NT2/D1 (cell line): ENCODE measurements around the gene PRKAG2.

ENCODE experiments used
- DNase-seq: peaks from one replicate; pipeline ENCODE4 v3.0.0-alpha.2; 2011; ENCODE audit warnings: low read depth, low spot score
- H3K27me3 ChIP-seq: 2 replicates; pipeline ENCODE4 v1.6.0; 2011; ENCODE audit warnings: mild to moderate bottlenecking; ENCODE audit not compliant: insufficient read length, insufficient read depth
- H3K36me3 ChIP-seq: 2 replicates; pipeline ENCODE4 v1.6.1; 2011; ENCODE audit warnings: mild to moderate bottlenecking, low read length, mixed read lengths; ENCODE audit not compliant: insufficient read depth, insufficient read length
- H3K4me1 ChIP-seq: 2 replicates; pipeline ENCODE4 v1.5.1; 2011; ENCODE audit not compliant: insufficient read depth, insufficient read length
- H3K4me3 ChIP-seq: 2 replicates; pipeline ENCODE4 v1.5.1; 2011; ENCODE audit warnings: low read depth; ENCODE audit not compliant: insufficient read length
- H3K9ac ChIP-seq: 2 replicates; pipeline ENCODE4 v1.6.0; 2011; ENCODE audit warnings: low read depth; ENCODE audit not compliant: insufficient read length
- H3K9me3 ChIP-seq: 2 replicates; pipeline ENCODE4 v1.5.1; 2011; ENCODE audit warnings: mild to moderate bottlenecking, low read length; ENCODE audit not compliant: insufficient read depth
- SUZ12 ChIP-seq: IDR thresholded peaks from 2 replicates; pipeline ENCODE4 v1.6.1; 2011; ENCODE audit not compliant: insufficient read length, insufficient read depth; ENCODE audit errors: extremely low read depth
- YY1 ChIP-seq: IDR thresholded peaks from 2 replicates; pipeline ENCODE4 v1.6.1; 2011; ENCODE audit not compliant: insufficient read length, insufficient read depth
- ZNF274 ChIP-seq: IDR thresholded peaks from 2 replicates; pipeline ENCODE4 v1.6.1; 2011; ENCODE audit warnings: mild to moderate bottlenecking, low read depth, low read length

The PRKAG2 gene

DNA sequence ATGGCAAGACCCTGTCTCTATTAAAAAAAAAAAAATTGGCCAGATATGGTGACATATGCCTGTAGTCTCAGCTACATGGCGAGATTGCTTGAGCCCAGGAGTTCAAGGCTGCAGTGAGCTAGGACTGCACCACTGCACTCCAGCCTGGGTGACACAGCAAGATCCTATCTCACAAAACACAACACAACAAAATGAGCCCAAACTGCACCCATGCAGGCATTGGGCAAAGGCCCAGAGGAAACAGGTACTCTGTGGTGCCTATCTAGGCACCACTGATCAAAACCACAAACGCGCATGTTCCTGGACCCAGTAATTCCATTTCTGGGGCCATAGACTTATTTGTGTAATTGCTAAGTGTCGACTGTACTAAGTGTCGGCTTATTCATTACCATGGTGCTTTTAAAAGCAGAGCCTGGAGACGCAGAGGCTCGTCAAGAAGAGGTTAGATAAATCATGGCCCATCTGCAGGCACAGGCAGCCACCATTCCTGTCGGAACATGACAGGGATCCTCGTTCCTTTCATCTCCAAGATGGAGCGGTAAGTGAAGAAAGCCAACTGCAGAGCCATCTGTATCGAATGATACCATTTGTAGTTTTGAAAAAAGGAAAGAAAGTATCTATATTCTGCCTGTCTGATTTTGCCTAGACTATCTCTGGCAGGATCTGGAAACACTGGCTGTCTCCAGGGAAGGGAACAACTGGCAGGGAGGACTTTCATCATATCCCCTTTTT is 196.9 kb downstream of the PRKAG2 start:
- Histone ChIP-seq H3K9ac (no peak overlapping the region), H3K4me3 (no peak overlapping the region), H3K27me3 (no peaks in the 10 kb centered on the region)

GRCh38 chr7:151679071-151679708 is 197.7 kb downstream of the PRKAG2 start:
- Histone ChIP-seq H3K27me3 (no peaks in the 10 kb centered on the region), H3K4me1 (peaks cover 6% of the 10 kb centered on the region), H3K4me3 (no peak overlapping the region), H3K9ac (no peak overlapping the region), H3K9me3 (no peaks in the 10 kb centered on the region), H3K36me3 (no peaks in the 10 kb centered on the region)
- TF ChIP-seq SUZ12 (no peak), YY1 (no peak), ZNF274 (no peak)
- no peak for DNase-seq

More for the DNA sequence above, 196.9 kb downstream of the PRKAG2 start:
- DNase-seq = no peak
- Histone ChIP-seq H3K9me3 (no peaks in the 10 kb centered on the region), H3K36me3 (no peaks in the 10 kb centered on the region), H3K4me1 (peaks cover 6% of the 10 kb centered on the region)
- TF ChIP-seq YY1 (no peak), ZNF274 (no peak), SUZ12 (no peak)

- Histone ChIP-seq H3K9me3 (no peaks in the 10 kb centered on the region), H3K4me1 (peaks cover 2% of the 10 kb centered on the region), H3K36me3 (no peaks in the 10 kb centered on the region), H3K4me3 (no peak overlapping the region), H3K9ac (no peak overlapping the region), H3K27me3 (no peaks in the 10 kb centered on the region)
- no peak for DNase-seq
- TF ChIP-seq SUZ12 (no peak), YY1 (no peak), ZNF274 (no peak)
These were observed 198.7 kb downstream of the PRKAG2 start for GRCh38 chr7:151678227-151678604.

DNA sequence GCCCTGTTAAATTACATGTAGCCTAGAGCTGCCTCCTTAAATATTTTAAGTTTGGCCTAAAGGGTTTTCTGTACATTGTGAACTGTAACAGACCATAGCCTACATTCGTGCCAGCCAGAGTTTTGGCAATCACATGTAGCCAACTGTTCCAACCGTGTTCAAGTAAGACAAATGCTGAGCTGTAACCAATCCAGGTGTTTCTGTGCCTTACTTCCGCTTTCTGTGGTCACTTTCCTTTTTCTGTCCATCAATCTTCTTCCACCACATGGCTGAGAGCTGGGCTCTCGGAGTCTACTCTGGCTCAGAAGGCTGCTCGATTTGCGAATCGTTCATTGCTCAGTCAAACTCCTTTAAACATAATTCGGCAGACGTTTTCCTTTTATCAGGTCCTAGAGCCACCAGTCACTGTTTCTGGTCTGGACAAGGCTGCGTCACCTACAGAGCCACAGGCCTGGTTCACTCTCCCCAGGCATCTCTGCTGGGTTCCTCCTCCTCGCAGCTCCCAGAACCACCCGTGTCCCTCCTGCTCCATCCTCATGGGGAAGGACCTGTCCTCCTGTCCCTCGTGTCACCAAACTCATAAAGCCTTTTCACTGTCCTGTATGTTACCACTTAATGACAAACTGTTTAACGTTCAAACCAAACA is 199.2 kb downstream of the PRKAG2 start:
- H3K4me3 ChIP-seq = no peak overlapping the region
- no peak for TF ChIP-seq ZNF274
- TF ChIP-seq SUZ12 = no peak
- no peak for TF ChIP-seq YY1
- no peaks in the 10 kb centered on the region for H3K4me1 ChIP-seq
- H3K27me3 ChIP-seq = no peaks in the 10 kb centered on the region
- DNase-seq = no peak
- H3K9ac ChIP-seq = no peak overlapping the region
- no peaks in the 10 kb centered on the region for H3K36me3 ChIP-seq
- no peaks in the 10 kb centered on the region for H3K9me3 ChIP-seq

GRCh38 chr7:151676759-151677158 is 200.2 kb downstream of the PRKAG2 start:
- TF ChIP-seq ZNF274 = no peak
- Histone ChIP-seq H3K9me3 (no peaks in the 10 kb centered on the region), H3K9ac (no peak overlapping the region), H3K4me1 (peaks cover 3% of the 10 kb centered on the region), H3K4me3 (no peak overlapping the region), H3K27me3 (no peaks in the 10 kb centered on the region), H3K36me3 (no peaks in the 10 kb centered on the region)
- no peak for DNase-seq

GRCh38 chr7:151675196-151675920 is 201.6 kb downstream of the PRKAG2 start:
- TF ChIP-seq YY1 (no peak), ZNF274 (no peak), SUZ12 (no peak)
- no peak overlapping the region for H3K4me3 ChIP-seq

More at GRCh38 chr7:151675196-151675920, 201.6 kb downstream of the PRKAG2 start:
- Histone ChIP-seq H3K36me3 (no peaks in the 10 kb centered on the region), H3K9me3 (no peaks in the 10 kb centered on the region), H3K27me3 (no peaks in the 10 kb centered on the region), H3K9ac (no peak overlapping the region), H3K4me1 (peaks cover 3% of the 10 kb centered on the region)
- no peak for DNase-seq
